SH-SY5Y (cell line): ENCODE results near the gene SYTL2.

Experiments used
- GATA2 ChIP-seq: IDR thresholded peaks from 2 replicates; pipeline ENCODE4 v1.6.1; 2011; ENCODE audit warnings: mild to moderate bottlenecking, low read depth, low read length
- GATA3 ChIP-seq: IDR thresholded peaks from 2 replicates; pipeline ENCODE4 v1.6.1; 2011; ENCODE audit warnings: low read depth, mild to moderate bottlenecking, low read length, moderate library complexity

DNA sequence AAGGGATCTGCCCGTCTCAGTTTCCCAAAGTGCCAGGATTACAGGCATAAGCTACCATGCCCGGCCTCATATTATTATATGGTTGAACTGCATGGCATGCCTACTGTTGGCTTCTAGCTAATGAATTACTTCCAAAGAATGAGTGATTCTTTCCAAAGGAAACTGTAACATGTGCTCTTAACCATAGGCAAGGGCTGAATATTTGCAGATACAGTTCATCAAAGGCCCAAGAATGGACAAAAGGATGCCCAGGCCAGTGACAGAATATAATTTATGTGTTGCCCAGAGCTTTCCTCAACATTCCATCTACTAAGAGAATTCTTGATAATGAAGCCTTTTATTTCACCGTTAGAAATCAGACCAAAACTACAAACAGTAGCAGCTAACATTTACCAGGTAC lies 98.0 kb downstream of the SYTL2 start:
- no peak for TF ChIP-seq GATA2
- no peak for TF ChIP-seq GATA3
